ENCODE results near the gene SRSF4.

- no peak for TF ChIP-seq CTCF (IDR thresholded peaks at IDR 0.05)
- no peak for TF ChIP-seq POLR2A (IDR thresholded peaks at IDR 0.05)
These were observed 1.6 kb upstream of the SRSF4 start for GRCh38 chr1:29183287-29183686.

Measured in right lobe of liver (tissue), 4 donors.